GM21717 (cell line): ENCODE results near the gene MSX1.
"Not testable (repeated sequence)": the region's sequence is repeated elsewhere in the genome, so short reads cannot be mapped to it uniquely, and the experiment has no call there.

Experiments
- ATAC-seq: cut with Tn5 transposase; IDR thresholded peaks from one replicate; pipeline ENCODE4 v1.9.1; 2021; ENCODE audit warnings: mild to moderate bottlenecking, moderate library complexity; ENCODE audit not compliant: unreplicated experiment

The MSX1 gene

GRCh38 chr4:4859325-4859798, at the start of gene MSX1:
Gene MSX1 (plus strand): TSS chr4:4859665. CDS start chr4:4859900, 235 bp downstream.
- ATAC-seq = peak; percentile 89

GRCh38 chr4:4810092-4810774, 49.2 kb upstream of the MSX1 start:
- no peak for ATAC-seq

- ATAC-seq = no peak
These were observed 48.7 kb upstream of the MSX1 start for GRCh38 chr4:4810778-4811177.

DNA sequence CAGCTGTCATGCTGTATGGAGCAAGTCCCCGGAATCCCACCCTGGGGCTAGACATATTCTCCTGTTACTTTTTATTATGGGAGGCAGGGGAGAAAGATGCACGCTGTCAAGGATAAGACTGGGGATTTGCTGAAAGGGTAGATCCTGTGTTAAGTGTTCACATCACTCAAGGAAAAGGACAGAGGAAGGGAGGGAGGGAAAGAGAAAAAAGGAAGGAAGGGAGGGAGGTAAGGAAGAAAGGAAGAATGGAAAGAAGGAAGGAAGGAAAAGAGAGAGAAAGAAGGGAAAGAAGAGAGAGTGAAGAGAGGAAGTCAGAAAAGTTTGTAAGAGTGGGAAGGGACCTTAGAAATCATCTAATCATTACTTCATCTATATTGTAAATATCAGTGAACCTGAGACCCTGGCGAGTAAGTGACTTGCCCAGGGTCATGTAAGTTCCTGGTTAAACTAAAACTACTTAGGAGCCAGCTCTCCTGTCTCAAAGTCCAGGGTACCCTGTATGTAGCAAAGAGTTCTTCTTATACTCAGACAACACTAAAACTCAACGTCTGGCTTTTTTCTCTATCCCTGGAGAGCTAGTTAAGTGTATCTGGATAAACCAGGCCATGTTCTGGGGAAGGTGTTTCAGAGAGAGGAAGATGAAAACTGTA, 47.2 kb upstream of the MSX1 start:
- no peak for ATAC-seq

GRCh38 chr4:4818415-4819212, 40.9 kb upstream of the MSX1 start:
- ATAC-seq = no peak

- no peak for ATAC-seq
These were observed 40.3 kb upstream of the MSX1 start for GRCh38 chr4:4819213-4819606.

- no peak for ATAC-seq
These were observed 39.2 kb upstream of the MSX1 start for GRCh38 chr4:4820261-4820660.

DNA sequence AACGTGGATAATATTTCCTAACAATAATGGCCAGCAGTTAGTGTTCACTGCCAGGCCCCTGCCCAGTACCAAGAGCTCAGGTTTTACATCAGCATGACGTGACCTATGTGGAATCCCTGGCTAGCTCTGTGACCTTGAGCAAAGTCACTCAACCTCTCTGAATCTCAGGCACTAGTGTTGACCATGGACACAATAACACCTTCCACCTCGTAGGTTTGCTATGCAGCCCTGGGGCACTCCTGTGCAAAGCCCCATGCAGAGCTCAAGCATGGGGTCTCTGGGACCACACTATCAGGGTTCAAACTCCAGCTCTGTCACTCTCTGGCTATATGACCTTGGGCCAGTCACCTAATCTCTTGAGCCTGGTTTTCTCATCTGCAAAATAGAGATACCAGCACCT, 38.7 kb upstream of the MSX1 start:
- ATAC-seq = no peak

DNA sequence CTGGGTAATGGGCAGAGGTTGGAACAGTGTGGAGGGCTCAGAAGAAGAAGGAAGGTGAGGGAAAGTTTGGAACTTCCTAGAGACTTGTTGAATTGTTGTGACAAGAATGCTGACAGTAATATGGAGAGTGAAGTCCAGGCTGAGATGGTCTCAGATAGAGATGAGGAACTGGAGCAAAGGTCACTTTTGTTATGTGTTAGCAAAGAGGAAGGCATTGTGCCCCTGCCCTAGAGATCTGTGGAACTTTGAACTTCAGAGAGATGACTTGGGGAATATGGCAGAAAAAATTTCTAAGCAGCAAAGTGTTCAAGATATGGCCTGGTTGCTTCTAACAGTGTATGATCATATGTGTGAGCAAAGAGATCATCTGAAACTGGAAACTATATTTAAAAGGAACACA, 37.9 kb upstream of the MSX1 start:
- no peak for ATAC-seq

DNA sequence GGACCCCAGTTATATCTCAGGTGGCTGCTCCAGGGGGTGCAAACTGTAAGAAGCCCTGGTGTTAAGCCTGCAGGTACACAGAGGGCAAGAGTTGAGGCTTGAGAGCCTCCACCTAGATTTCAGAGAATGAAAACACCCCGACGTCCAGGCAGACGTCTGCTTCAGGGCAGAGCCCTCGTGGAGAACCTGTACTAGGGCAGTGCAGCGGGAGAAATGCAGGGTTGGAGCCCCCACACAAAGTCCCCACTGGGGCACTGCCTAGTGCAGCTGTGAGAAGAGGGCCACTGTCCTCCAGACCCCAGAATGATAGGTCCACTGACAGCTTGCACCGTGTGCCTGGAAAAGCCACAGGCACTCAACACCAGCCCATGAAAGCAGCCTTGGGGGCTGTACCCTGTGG, 37.2 kb upstream of the MSX1 start:
- ATAC-seq = not testable (repeated sequence)

GRCh38 chr4:4823621-4824162, 35.8 kb upstream of the MSX1 start:
- ATAC-seq = no peak

- ATAC-seq = no peak
These were observed 35.2 kb upstream of the MSX1 start for GRCh38 chr4:4824232-4824631.

DNA sequence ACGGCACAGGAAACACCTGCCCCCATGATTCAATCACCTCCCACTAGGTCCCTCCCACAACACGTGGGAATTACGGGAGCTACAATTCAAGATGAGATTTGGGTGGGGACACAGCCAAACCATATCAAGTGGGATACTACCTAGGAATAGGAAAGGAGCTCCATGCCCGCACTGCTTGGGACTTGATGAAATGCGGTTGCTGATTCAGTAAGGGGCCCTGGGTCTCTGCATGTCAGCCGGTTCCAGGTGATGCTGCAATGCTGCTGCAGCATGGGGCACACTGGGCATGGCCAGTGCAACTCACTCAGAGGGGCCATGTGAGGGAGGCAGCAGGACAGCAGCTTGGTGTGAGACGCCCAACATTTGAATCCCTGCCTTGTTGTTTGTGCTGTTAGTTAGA, 34.0 kb upstream of the MSX1 start:
- no peak for ATAC-seq

- ATAC-seq = no peak
These were observed 29.6 kb upstream of the MSX1 start for GRCh38 chr4:4829837-4830236.

GRCh38 chr4:4831266-4831665, 28.2 kb upstream of the MSX1 start:
- no peak for ATAC-seq

DNA sequence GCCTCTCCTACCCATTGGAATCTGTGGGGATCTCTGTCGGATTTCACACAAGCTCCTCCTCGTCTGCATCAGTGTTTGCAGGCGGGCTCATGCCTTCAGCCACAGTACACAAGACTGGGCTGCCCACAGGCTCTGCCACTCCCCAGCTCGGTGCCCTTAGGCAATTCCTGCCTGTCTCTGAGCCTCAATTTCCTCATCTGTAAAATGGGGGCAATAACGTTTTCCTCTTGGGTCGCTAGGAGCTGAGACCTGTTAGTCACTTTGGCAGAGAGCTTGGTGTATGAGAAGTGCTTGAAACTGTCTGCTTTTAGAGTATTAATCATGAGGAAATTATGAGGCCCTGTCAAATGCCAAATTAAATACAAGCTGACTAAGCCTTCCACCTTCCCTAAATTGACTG, 27.6 kb upstream of the MSX1 start:
- no peak for ATAC-seq

- no peak for ATAC-seq
These were observed 23.4 kb upstream of the MSX1 start for GRCh38 chr4:4836044-4836443.

DNA sequence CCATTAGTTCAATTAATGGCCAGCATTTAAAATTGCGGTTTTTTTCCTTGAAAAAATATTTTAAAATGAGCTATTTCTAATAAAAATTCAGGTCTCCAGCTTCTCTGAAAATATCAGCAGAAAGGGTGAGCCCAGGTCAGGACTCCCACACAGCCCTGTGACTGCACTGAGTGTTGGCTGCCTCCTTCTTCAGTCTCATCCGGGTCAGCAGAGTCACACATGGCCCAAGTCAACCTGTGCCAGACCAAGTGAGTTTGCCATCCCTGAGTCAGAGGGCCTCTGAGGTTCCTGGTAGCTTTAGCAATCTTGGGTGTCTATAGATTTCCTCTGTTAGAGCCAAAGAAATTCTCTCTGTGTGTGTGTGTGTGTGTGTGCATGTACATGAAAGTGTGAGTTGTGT, 22.1 kb upstream of the MSX1 start:
- no peak for ATAC-seq

GRCh38 chr4:4838051-4838935, 21.2 kb upstream of the MSX1 start:
- ATAC-seq = no peak

GRCh38 chr4:4838936-4839810, 20.3 kb upstream of the MSX1 start:
- ATAC-seq = no peak
